T-helper 22 cell (primary cell): ENCODE results near the gene AGMAT.
"Not testable (repeated sequence)": the region's sequence is repeated elsewhere in the genome, so short reads cannot be mapped to it uniquely, and the experiment has no call there.

Experiments used
- DNase-seq: peaks from one replicate; pipeline ENCODE4 v3.0.0-alpha.2; 2020; ENCODE audit warnings: low read depth

Gene AGMAT

DNA sequence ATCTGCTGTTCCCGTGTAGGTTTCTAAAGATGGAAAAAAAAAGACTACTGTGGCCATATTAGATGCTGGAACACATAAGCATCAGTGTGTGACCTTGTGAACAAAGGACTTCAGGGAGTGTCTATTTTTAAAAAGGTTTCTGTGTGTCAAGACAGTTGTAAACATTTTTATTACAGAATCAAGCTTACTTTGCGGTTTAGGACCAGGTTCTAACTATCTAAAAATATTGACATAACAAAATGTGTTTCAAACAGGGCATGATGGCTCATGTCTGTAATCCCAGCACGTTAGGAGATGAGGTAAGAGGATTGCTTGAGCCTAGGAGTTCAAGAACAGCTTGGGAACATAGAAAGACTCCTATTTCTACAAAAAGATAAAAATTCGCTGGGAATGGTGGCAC is 25.3 kb upstream of the AGMAT start:
- DNase-seq, result no peak

DNA sequence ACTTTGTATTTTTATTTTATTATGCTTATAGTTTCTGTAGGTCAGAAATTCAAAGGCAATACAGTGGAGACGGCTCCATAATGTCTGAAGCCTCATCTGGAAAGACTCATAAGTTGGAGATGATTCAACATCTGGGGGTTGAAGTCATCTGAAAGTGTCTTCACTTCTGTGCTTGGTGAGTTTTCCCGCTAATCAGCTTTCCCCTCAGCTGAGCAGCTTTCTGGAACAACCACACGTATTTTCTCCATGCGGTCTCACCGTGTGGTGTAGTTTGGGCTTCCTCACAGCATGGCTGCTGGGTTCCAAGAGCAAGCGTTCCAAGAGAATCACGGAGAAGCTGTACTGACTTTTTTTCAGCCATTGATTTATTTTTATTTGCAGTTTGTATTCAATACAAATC is 24.8 kb upstream of the AGMAT start:
- no peak for DNase-seq

DNA sequence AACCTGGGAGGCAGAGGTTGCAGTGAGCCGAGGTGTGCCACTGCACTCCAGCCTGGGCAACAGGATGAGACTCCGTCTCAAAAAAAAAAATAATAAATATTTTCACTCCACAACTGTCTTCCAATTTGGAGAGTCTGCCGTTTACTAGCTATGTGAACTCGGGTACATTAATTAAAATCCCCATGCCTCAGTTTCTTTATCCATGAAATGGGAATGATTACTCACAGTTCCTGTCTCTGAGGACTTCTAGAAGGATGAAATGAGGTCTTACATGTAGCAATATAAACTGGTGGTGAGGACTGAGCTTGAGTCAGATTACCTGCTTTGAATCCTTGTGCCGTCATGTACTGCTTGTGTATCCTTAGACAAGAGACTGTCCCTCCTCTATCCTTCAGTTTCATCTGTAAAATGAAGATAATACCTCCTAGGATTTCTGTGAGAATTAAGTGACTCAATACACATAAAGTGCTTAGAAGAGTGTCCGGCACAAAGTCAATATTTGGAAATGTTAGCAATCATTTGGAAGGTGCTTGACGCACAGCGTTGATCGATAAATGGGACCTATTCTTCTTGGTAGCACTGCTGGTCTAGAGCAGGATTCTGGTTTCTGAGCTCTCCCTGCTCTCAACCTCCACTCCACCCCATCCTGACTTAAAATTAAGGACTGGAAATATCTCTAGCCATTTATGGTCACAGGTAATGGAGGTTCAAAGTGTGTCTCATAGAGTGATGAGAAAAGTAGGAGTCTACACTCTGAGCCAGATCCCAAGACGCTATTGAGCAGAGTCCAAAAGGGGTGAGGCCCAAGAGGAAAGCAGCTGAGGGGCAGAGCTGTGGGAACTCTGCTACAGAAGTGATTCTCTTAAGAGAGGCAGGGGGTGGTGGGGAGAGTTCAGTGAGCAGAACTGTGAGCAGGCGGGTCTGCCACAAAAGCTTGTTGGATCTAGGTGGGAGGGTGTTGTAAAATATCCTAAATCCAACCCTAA is 20.8 kb upstream of the AGMAT start:
- no peak for DNase-seq

DNA sequence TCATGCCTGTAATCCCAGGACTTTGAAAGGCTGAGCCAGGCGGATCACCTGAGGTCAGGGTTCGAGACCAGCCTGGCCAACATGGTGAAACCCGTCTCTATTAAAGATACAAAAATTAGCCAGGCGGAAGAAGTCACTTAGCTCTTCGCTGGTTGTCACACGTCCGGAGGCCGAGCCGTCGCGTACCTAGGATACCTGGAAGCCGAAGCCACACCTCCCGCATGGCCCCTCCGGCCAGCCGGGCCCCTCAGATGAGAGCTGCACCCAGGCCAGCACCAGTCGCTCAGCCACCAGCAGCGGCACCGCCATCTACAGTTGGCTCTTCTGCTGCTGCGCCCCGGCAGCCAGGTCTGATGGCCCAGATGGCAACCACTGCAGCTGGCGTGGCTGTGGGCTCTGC is 19.5 kb upstream of the AGMAT start:
- DNase-seq, result not testable (repeated sequence)

DNA sequence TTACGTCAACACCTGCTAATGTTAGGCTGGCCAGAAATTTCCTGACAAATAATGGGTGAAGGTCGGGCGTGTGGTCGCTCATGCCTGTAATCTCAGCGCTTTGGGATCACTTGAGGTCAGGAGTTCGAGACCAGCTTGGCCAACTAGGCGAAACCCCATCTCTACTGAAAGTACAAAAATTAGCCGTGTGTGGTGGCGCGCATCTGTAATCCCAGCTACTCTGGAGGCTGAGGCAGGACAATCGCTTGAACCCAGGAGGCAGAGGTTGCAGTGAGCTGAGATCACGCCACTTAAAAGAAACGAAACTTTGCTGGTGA is 19.1 kb upstream of the AGMAT start:
- DNase-seq, result not testable (repeated sequence)

DNA sequence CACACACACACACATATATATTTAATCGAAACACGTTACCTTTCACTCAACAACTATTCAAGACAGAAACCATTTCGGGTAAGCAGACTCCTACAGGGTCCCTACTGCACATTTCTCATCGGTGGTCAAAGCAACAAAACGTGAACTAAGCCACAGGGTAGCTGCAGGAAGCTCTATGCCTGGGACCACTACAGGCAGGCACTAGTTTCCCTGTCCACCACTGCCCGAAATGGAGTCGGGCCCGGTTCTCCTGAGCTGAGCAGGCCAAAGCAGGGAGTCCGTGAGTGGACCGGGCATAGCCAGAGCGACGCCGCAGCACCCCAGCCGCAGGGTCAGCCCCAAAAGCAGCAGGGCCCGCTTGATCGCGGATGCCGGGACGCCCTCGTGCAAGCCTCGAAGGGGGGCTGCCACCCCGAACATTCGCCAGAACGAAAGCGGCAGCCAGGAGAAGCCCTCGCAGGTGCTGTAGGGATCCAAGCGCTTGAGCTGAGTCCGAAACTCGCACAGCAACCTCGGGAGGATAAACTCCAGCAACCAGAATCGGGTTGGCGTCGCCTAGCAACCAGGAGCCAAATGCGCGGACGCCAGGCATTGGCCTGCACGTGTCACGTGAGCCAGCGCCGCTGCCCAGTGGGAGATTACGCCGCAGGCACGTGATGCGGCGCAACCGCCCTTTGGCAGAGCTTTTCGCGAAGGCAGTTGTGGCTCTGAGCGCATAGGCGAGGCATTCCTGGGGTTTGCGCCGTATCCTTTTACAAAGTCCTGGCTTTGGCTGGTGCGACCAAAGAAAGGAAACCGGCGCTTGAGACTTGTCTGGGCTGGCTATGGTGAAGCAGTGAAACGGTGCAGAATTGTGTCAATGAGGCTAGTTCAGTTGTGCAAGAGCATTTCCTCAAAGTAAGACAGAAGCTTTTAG is 18.5 kb upstream of the AGMAT start:
- peak; percentile 85 for DNase-seq

DNA sequence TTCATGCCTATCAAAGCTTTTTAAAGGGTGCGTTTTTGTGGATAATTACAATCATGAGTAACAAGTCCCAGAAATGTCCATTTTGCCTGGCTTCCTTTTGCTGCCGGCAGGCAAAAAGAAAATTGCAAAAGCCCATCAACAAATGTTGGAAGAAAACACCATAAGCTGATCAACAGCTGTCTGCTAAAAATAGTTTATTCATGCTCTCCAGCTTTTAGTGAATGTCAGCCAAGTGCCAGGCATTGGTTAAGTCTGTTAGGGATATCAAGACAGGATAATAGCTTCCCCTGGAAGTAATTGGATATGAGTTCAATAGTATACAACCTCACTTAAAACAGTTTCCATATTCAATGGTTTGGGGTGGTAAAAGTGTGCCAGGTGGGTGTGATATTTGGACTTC is 13.6 kb upstream of the AGMAT start:
- no peak for DNase-seq

DNA sequence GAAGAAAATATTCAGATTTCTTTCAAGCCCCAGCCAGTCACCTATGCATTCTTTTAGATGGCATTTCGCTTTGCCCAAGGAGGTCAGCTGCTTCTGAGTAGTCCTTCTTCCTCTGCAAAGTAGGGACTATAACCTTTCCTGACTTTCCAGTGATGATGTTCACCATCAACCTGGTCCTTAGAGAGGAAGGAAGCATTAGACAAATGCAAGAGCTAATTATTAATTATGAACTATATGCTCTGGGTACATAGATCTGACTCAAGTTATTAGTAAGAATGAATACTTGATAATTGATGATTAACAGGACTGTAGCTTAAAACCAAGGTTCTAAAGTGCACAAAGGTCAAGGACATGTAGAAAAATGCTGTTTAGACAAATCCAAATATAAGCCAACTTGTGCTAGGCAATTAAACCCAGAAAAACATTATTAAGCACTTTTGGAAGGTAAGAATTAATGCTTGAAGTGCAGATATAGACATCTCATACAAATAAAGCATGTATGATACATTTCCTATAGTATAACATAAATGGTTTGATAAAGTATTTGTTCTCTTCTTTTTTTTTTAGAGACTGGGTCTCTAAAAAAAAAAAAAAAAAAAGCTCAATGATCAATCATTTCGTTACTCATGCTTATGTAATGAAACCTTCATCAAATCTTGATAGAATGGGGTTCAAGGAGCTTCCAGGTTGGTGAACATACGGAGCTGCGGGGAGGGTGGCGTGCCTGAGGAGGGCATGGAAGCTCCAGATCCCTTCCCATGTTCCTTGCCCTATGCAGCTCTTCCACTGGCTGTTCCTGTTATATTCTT is 11.2 kb upstream of the AGMAT start:
- no peak for DNase-seq

DNA sequence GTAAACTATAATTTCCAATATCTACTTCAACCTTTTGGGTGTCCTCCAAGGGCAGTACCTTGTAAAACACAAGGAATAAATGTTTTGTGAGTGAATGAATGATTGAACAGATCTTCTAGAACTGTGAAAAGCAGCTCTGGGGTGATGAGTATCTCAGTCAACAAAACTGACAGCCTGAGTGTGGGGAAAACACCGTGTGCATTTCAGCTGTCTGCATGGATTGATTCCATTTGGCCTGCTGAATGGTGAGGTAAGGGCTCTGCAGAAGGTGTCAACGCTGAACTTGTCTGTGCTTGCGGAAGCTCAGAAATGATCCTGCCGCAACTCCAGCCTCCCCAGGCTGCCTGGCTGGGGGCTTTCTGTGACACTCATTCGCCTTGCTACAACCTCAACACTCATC is 7.4 kb upstream of the AGMAT start:
- no peak for DNase-seq

DNA sequence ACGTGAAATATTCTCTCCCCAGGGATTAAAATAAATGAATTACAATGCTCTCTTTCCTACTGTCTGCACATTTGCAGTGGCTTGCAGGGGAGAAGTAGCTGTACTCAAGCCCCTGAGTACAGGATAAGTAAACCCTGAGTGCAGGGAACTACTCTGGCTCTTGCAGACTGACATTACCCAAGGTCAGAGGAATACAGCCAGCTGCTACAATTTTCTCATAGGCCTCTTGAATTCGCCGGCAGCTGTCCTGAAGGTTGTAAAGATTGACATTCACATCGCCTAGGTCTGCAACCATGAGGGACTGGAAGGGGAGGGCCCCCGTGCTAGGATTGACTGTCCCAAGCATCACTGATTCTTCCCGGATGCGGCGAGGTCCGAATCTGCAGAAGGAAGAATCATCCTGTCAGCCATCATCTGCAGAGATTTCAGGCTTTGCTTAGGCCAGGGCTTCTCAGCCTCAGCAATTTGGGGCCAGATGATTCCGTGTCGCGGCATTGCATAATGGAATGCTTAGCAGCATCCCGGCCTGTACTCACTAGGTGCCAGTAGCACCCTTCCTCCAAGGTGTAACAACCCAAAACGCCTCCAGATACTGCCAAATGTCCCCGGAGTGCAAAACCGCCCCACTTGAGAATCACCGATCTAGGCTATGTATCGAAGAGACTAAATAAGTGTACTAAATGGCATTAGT is 1.7 kb downstream of the AGMAT start:
- no peak for DNase-seq

DNA sequence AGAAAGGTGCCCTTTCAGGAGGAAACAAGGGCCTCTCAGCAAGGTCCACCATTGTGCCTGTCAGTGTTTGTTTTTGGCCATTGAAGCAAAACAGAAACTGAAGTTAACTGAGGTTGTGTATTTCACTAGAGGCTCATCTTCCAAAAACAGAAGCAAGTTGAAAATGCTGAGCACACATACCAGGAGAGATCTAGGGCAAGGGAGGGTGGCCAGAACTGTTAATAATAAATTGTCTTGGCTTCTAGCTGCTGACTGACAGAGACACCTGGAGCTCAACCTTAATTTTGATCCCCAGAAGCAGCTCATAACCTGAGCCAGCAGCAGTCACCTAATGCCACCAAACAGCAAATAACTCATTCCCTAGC is 5.2 kb downstream of the AGMAT start:
- DNase-seq, result no peak

DNA sequence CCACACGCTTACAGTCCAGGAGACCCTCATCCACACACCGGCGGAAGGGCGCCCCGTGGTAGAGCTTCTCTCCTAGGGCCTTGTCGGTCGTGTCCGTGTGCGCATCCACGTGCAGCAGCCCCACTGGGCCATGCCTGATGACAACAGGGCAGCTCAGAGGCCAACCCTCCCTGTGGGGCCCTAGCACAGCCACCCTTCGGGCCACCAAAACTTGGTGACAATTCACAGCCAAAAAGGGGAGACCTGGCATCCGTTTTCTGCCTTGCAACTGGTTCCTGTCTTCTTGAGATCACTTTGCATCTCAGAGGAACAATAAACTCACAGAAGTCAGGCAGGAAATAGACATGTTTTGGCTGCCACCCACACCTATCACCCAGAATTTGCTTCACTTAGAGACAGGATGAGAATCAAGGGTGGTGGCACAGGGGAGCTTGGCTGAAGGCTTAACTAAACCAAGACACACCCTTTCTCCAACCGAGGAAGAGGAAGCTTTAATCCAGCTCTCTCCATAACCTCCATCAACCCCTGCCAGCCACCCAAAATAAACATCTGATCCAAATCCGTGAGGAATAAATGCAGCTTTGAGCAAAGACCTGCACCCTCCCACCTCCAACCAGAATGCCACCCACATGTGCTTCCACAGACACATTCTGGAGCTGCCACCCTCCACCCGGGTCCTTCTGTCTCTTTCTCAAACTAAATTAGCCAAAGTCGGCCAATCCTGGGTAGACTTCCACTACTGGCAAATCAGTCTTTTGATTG is 5.7 kb downstream of the AGMAT start:
- DNase-seq, result no peak

DNA sequence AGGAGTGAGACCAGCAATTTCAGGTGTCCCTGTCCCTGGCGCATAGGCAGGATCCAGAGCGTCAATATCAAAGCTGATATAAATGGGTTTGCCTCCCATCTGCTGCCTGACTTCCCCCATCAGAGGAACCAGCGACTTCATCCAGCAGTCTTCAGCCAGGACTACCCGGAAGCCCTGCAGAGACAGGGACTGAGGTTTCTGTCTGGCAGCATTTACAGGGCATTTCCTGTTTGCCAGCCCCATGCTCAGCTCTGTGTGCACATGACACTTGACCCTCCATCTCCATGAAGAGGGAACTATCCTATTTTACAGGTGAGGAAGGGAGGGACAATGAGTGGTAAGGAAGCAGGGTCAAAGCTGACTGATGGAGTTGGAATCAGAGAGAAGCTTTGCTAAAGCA is 7.2 kb downstream of the AGMAT start:
- DNase-seq, result no peak

DNA sequence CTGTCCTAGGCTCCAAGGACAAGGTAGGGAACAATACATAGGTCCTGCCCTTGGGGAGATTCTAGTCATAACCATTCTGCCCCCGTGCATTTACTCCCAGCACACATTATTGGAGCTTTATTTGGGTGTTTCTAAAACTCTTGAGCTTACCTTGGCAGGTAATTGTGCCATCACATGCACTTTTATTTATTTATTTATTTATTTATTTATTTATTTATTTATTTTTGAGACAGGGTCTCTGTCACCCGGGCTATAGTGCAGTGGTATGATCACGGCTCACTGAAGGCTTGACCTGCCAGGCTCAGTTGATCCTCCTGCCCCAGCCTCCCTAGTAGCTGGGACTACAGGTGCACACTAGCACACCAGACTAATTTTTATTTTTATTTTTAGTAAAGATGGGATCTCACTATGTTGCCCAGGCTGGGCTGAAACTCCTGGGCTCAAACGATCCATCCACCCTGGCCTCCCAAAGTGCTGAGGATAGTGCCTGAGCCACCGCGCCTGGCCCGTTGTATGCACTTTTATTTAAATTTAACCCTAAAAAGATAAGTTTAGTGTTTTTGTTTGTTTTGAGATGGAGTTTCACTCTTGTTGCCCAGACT is 9.2 kb downstream of the AGMAT start:
- DNase-seq, result no peak

DNA sequence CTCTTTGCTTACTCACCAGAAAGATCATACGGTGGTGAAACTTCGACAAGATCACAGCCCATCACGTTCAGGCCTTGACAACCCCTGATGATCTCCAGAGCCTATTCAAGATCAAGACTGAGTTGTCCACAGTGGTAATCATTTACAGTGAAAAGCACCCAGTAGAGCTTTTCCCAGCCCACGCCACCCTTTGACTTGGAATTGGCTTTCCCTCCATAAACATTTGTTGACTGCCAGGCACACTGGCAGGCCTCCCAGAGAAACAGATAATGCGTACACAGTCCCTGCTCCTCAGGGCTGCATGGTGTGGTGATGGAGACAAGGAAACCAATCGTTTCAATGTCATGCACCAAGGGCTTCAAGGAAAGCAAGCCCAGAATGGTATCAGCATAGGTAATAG is 10.1 kb downstream of the AGMAT start:
- no peak for DNase-seq

DNA sequence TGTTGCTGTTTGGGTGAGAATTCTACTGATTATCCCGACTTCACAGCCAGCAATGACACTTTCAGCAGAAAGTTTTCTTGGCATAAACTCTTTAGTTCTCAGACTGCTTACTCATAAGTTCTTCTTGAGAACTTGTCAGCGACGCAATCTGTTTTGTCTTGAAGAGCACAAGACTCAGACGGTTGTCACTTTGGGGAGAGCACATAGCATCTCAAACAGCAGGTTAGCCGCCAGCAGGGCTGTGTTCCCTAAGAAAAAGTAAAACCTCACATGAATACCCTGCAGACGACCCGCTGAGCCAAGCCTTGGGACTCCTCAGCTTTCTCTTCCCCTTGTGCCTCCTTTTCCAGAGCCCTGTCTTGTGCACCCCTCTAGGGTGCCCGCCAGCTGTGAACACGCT is 11.4 kb downstream of the AGMAT start:
- DNase-seq, result no peak

DNA sequence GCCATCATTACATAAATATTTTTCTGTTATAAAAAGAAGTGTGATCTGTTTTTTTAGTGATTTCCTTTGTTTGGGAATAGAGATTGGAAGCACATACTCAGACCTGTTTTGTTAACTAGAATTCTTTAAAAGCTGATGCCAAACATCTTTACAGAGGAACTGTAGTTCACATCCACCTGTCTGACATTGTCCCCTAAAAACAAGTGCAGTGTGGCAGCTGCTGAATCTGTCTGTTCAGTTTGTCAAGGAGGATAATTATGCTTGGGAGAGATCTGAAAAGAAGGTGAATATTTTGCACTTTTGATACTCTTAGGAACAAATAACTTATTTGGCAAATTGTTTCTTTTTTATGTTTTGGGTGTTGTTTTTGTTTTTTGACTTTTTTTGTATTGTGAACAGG is 13.6 kb downstream of the AGMAT start:
- no peak for DNase-seq

DNA sequence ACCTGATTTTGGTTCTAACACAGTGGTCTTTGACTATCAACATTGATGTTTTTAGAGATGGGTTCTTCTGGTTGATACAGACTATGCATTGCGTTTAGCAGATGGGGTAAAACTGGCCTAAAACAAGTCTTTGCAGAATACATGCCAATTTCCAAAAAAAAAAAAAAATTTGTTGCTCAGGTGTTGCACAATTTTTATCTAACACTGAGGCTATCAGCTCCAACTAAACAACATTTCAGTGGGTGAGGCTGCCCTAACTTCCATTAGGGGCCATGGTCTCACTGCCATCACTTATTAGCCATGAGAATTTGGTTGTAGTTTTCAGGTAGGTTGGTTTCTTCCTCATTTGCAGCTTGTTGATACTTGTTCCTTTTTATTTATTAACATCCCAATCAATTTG is 14.0 kb downstream of the AGMAT start:
- no peak for DNase-seq

DNA sequence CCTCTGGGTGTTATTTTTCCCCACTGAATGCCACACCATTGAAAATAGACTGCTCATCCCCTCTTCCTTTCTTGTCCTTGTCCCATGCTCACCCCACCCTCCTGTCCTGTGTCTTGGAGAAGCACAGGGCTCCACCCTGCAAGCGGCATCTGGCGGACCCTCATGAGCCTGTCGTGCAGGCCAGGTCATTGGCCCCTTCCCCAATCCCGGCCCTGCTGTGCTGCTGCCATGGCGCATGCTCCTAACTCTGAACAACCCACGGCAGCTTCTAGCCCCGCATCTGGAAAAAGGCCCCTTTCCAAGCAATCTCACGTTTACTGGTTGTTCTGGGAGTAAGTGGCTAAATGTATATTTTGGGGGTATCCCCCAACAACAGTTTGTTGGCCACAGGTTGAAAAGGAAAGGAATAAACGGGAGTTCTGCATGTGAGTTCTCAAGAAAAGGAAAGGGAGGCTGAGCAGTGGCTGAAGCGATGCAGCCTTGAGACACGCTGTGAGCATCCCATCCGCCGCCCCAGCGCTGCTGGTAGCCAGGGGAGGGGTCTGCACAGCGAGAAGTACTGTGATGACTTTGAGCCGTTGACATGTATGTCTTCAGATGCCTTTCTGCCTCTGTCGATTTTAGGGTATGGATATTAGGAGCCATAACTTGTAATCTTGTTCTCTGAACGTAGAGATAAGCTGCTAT is 16.3 kb downstream of the AGMAT start:
- DNase-seq, result no peak
